Keratinocyte (primary cell): ENCODE measurements around the gene PRR19. TPM values are rescaled to one million over a fixed set of nuclear protein-coding genes. Genes with fewer than 3 reads are reported as not detected.
"Not testable (repeated sequence)": the region's sequence is repeated elsewhere in the genome, so short reads cannot be mapped to it uniquely, and the experiment has no call there.

Experiments used
- DNase-seq: peaks from one replicate; pipeline ENCODE4 v3.0.0-alpha.2; 2011; ENCODE audit warnings: low read depth, missing footprints, low spot score
- FAIRE-seq: peaks from 2 replicates; lab custom pipeline; 2011; peaks lifted over from hg19 to GRCh38; lab: Jason Lieb, UNC
- H2AFZ ChIP-seq: 2 replicates; pipeline ENCODE4 v1.6.0; 2012; ENCODE audit warnings: low read length, control low read depth, inconsistent platforms; ENCODE audit not compliant: control insufficient read depth
- H3K27ac ChIP-seq: 2 replicates; pipeline ENCODE4 v1.5.1; 2011; ENCODE audit warnings: low read length; ENCODE audit not compliant: control insufficient read depth, insufficient read depth
- H3K27me3 ChIP-seq: 3 replicates; pipeline ENCODE4 v1.6.0; 2011; ENCODE audit warnings: low read length; ENCODE audit not compliant: control insufficient read depth, insufficient read depth; ENCODE audit errors: extremely low read depth
- H3K36me3 ChIP-seq, 2 experiments: 2 replicates in 1 of 2; 3 replicates in 1 of 2; pipeline ENCODE4 v1.5.1; 2011; ENCODE audit warnings: low read length in 2 of 2, mild to moderate bottlenecking in 1 of 2; ENCODE audit not compliant: control insufficient read depth in 2 of 2, insufficient read depth in 2 of 2; ENCODE audit errors: extremely low read depth in 1 of 2
- H3K4me1 ChIP-seq: 3 replicates; pipeline ENCODE4 v1.5.1; 2011; ENCODE audit warnings: low read length; ENCODE audit not compliant: control insufficient read depth, insufficient read depth; ENCODE audit errors: extremely low read depth
- H3K4me2 ChIP-seq: 3 replicates; pipeline ENCODE4 v1.6.0; 2011; ENCODE audit warnings: low read depth, low read length; ENCODE audit not compliant: control insufficient read depth, insufficient read depth; ENCODE audit errors: extremely low read depth
- H3K4me3 ChIP-seq, 3 experiments: fragments of 200-600 bp in 1 of 3; sonication (generic) in 1 of 3; 2 replicates in 2 of 3; 3 replicates in 1 of 3; pipeline ENCODE4 v1.5.1; 2011 to 2016; ENCODE audit warnings: low read length in 3 of 3, mild to moderate bottlenecking in 3 of 3, control low read depth in 2 of 3, inconsistent platforms in 1 of 3, low read depth in 1 of 3, mixed read lengths in 1 of 3, mixed run types in 1 of 3, moderate library complexity in 1 of 3; ENCODE audit not compliant: control insufficient read depth in 2 of 3, insufficient read depth in 2 of 3; ENCODE audit errors: extremely low read depth in 1 of 3
- H3K79me2 ChIP-seq: 2 replicates; pipeline ENCODE4 v1.6.0; 2012; ENCODE audit warnings: low read length; ENCODE audit not compliant: control insufficient read depth, insufficient read depth
- H3K9ac ChIP-seq: 3 replicates; pipeline ENCODE4 v1.6.0; 2011; ENCODE audit warnings: low read length; ENCODE audit not compliant: control insufficient read depth, insufficient read depth; ENCODE audit errors: extremely low read depth
- H3K9me1 ChIP-seq: 3 replicates; pipeline ENCODE4 v1.6.0; 2011; ENCODE audit warnings: low read length; ENCODE audit not compliant: control insufficient read depth, insufficient read depth; ENCODE audit errors: extremely low read depth
- H3K9me3 ChIP-seq: 2 replicates; pipeline ENCODE4 v1.5.1; 2012; ENCODE audit warnings: low read depth, low read length; ENCODE audit not compliant: control insufficient read depth
- H4K20me1 ChIP-seq: 3 replicates; pipeline ENCODE4 v1.6.0; 2011; ENCODE audit warnings: low read length; ENCODE audit not compliant: control insufficient read depth, insufficient read depth; ENCODE audit errors: extremely low read depth
- CTCF ChIP-seq, 3 experiments: IDR thresholded peaks in 1 of 3; conservative IDR thresholded peaks in 1 of 3; optimal IDR thresholded peaks in 1 of 3; 2 replicates in 2 of 3; 3 replicates in 1 of 3; pipeline versions ENCODE3 to v1.5.1; 2011; ENCODE audit warnings: low read length in 3 of 3, mild to moderate bottlenecking in 3 of 3, moderate library complexity in 2 of 3, control low read depth in 1 of 3, inconsistent platforms in 1 of 3; ENCODE audit not compliant: insufficient read depth in 2 of 3; ENCODE audit errors: extremely low read depth in 1 of 3
- EZH2 ChIP-seq: IDR thresholded peaks from one replicate; pipeline ENCODE4 v1.6.1; 2012; ENCODE audit warnings: inconsistent platforms, mild to moderate bottlenecking, low read length, moderate library complexity
- dilution Hi-C: fragments of 300-500 bp; cut with MboI; formaldehyde crosslinking; loops from one replicate; pipeline ENCODE4 v1.7.0; 2020; ENCODE audit warnings: low sequenced_read_pairs; ENCODE audit not compliant: extremely low pct_ligation_motif_present
- polyA plus RNA-seq, 5 experiments: library from polyadenylated mRNA; depleted of rRNA in 3 of 5; stranded (reverse) in 3 of 5; stranded (forward) in 1 of 5; unstranded in 1 of 5; fragments of >200 nt; gene quantifications; 1 replicate in 1 of 5; 2 replicates in 3 of 5; 3 replicates in 1 of 5; pipeline versions ENCODE4 v1.2.1 to v1.2.3, GENCODE V29; 2011 to 2012; ENCODE audit warnings: missing spikeins in 2 of 5, low read depth in 1 of 5, low replicate concordance in 1 of 5

Gene PRR19
- polyA plus RNA-seq, 1 donor (not counting 4 experiments of a cell fraction or from before 2014, with no cell fraction given): 0.25 TPM

- Histone ChIP-seq H3K4me3 (no peak overlapping the region), H3K9me3 (no peaks in the 10 kb centered on the region), H3K9me1 (no peaks in the 10 kb centered on the region), H2AFZ (no peak overlapping the region), H3K36me3 (peaks cover 3 to 9% of the 10 kb centered on the region in 2 experiments), H4K20me1 (no peaks in the 10 kb centered on the region), H3K79me2 (no peaks in the 10 kb centered on the region), H3K9ac (no peak overlapping the region), H3K27me3 (no peaks in the 10 kb centered on the region), H3K4me1 (no peaks in the 10 kb centered on the region), H3K4me2 (no peak overlapping the region), H3K27ac (no peak overlapping the region)
- dilution Hi-C loops: no loop called here
- TF ChIP-seq EZH2 (no peak), CTCF (optimal IDR thresholded peaks at IDR 0.05 in 1 of 3, IDR thresholded peaks at IDR 0.05 in 1 of 3, conservative IDR thresholded peaks at IDR 0.05 in 1 of 3; ENCODE audit: extremely low read depth in 1 of 3, insufficient read depth in 2 of 3, low read length in 3 of 3) (no peak)
- DNase-seq (no peak), FAIRE-seq (no peak)
Observed at GRCh38 chr19:42335971-42336370, 34.0 kb downstream of the PRR19 start.

GRCh38 chr19:42339126-42339860 lies 37.4 kb downstream of the PRR19 start:
- H4K20me1 ChIP-seq, H3K27ac ChIP-seq, H3K27me3 ChIP-seq, FAIRE-seq, H3K79me2 ChIP-seq, H3K4me1 ChIP-seq, H2AFZ ChIP-seq, H3K4me2 ChIP-seq, H3K9me3 ChIP-seq, H3K9ac ChIP-seq, H3K9me1 ChIP-seq, dilution Hi-C loops, DNase-seq, H3K4me3 ChIP-seq: not testable (repeated sequence)
- peaks cover 3 to 14% of the 10 kb centered on the region in 2 experiments for H3K36me3 ChIP-seq

- H3K9me1 ChIP-seq, H4K20me1 ChIP-seq, H3K79me2 ChIP-seq, H2AFZ ChIP-seq, H3K4me1 ChIP-seq, H3K4me3 ChIP-seq, DNase-seq, dilution Hi-C loops, H3K27me3 ChIP-seq, FAIRE-seq, H3K4me2 ChIP-seq, H3K9ac ChIP-seq, H3K9me3 ChIP-seq, H3K27ac ChIP-seq: not testable (repeated sequence)
- peaks cover 3 to 14% of the 10 kb centered on the region in 2 experiments for H3K36me3 ChIP-seq
Observed at GRCh38 chr19:42339922-42340321, 38.0 kb downstream of the PRR19 start.
